Measurements from ENCODE around the gene TMEM108.

Gene TMEM108

GRCh38 chr3:133083395-133083794, 45.2 kb downstream of the TMEM108 start:
- H3K9me3 ChIP-seq (ENCODE audit: control insufficient read depth, low read length): peaks cover 7% of the 10 kb centered on the region
- no peaks in the 10 kb centered on the region for H3K36me3 ChIP-seq (ENCODE audit: control insufficient read depth, insufficient read depth, low read length, severe bottlenecking)
- H3K4me3 ChIP-seq (ENCODE audit: low read length): no peak overlapping the region
- DNase-seq (ENCODE audit: low read depth): no peak
- no peak overlapping the region for H3K9ac ChIP-seq (ENCODE audit: low read length)
- H3K4me1 ChIP-seq (ENCODE audit: control insufficient read depth, insufficient read depth, low read length): no peaks in the 10 kb centered on the region
- H3K27me3 ChIP-seq (replicated peaks; ENCODE audit: control insufficient read depth, insufficient read depth, low read length): peaks cover 13% of the 10 kb centered on the region

DNA sequence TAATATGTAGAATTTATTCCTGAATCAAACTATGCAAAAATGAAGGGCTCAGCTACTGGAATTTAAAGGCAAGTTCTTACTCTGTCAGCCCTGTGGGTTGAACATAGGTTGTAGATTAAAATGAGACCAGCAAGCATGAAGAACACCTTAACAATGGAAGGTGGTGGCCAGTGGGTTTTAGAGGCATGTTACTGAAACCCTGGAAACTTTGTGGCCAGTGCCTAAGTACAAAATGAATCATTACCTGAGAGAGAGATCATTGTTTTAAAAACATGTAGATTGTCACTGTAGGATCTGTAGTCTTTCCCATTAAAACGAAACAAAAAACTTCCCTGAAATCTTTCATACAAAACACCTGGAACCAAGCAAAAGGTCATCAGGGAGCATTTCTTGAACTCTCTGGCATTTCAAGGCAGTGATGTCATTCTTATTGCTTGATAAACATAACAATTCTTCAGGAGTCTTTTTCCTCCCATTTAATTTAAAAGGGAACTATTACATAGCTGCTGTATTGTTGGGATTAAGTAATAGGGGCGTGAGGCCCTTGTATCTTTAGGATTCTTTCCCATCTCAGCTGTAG, 51.8 kb downstream of the TMEM108 start:
- no peak for DNase-seq (ENCODE audit: low read depth)
- H3K36me3 ChIP-seq (ENCODE audit: control insufficient read depth, insufficient read depth, low read length, severe bottlenecking): no peaks in the 10 kb centered on the region
- no peak overlapping the region for H3K4me3 ChIP-seq (ENCODE audit: low read length)
- H3K4me1 ChIP-seq (ENCODE audit: control insufficient read depth, insufficient read depth, low read length): no peaks in the 10 kb centered on the region
- peaks cover 4% of the 10 kb centered on the region for H3K27me3 ChIP-seq (replicated peaks; ENCODE audit: control insufficient read depth, insufficient read depth, low read length)
- H3K9ac ChIP-seq (ENCODE audit: low read length): no peak overlapping the region
- H3K9me3 ChIP-seq (ENCODE audit: control insufficient read depth, low read length): no peaks in the 10 kb centered on the region

GRCh38 chr3:133092681-133093080, 54.5 kb downstream of the TMEM108 start:
- H3K9me3 ChIP-seq (ENCODE audit: control insufficient read depth, low read length): no peaks in the 10 kb centered on the region
- no peaks in the 10 kb centered on the region for H3K27me3 ChIP-seq (replicated peaks; ENCODE audit: control insufficient read depth, insufficient read depth, low read length)
- no peak overlapping the region for H3K4me3 ChIP-seq (ENCODE audit: low read length)
- no peak overlapping the region for H3K9ac ChIP-seq (ENCODE audit: low read length)
- H3K36me3 ChIP-seq (ENCODE audit: control insufficient read depth, insufficient read depth, low read length, severe bottlenecking): no peaks in the 10 kb centered on the region
- H3K4me1 ChIP-seq (ENCODE audit: control insufficient read depth, insufficient read depth, low read length): no peaks in the 10 kb centered on the region
- DNase-seq (ENCODE audit: low read depth): no peak

- Histone ChIP-seq H3K9ac (ENCODE audit: low read length) (no peak overlapping the region), H3K4me1 (ENCODE audit: control insufficient read depth, insufficient read depth, low read length) (no peaks in the 10 kb centered on the region), H3K4me3 (ENCODE audit: low read length) (no peak overlapping the region), H3K27me3 (replicated peaks; ENCODE audit: control insufficient read depth, insufficient read depth, low read length) (no peaks in the 10 kb centered on the region), H3K36me3 (ENCODE audit: control insufficient read depth, insufficient read depth, low read length, severe bottlenecking) (no peaks in the 10 kb centered on the region), H3K9me3 (ENCODE audit: control insufficient read depth, low read length) (no peaks in the 10 kb centered on the region)
- no peak for DNase-seq (ENCODE audit: low read depth)
Observed at GRCh38 chr3:133093366-133093765, 55.2 kb downstream of the TMEM108 start.

- Histone ChIP-seq H3K4me3 (ENCODE audit: low read length) (no peak overlapping the region), H3K36me3 (ENCODE audit: control insufficient read depth, insufficient read depth, low read length, severe bottlenecking) (no peaks in the 10 kb centered on the region), H3K4me1 (ENCODE audit: control insufficient read depth, insufficient read depth, low read length) (no peaks in the 10 kb centered on the region), H3K9me3 (ENCODE audit: control insufficient read depth, low read length) (no peaks in the 10 kb centered on the region), H3K9ac (ENCODE audit: low read length) (no peak overlapping the region), H3K27me3 (replicated peaks; ENCODE audit: control insufficient read depth, insufficient read depth, low read length) (no peaks in the 10 kb centered on the region)
- DNase-seq (ENCODE audit: low read depth): no peak
Observed at GRCh38 chr3:133096900-133097613, 58.9 kb downstream of the TMEM108 start.

GRCh38 chr3:133103706-133104105, 65.5 kb downstream of the TMEM108 start:
- Histone ChIP-seq H3K4me1 (ENCODE audit: control insufficient read depth, insufficient read depth, low read length) (no peaks in the 10 kb centered on the region), H3K4me3 (ENCODE audit: low read length) (no peak overlapping the region), H3K9ac (ENCODE audit: low read length) (no peak overlapping the region), H3K36me3 (ENCODE audit: control insufficient read depth, insufficient read depth, low read length, severe bottlenecking) (no peaks in the 10 kb centered on the region), H3K27me3 (replicated peaks; ENCODE audit: control insufficient read depth, insufficient read depth, low read length) (no peaks in the 10 kb centered on the region), H3K9me3 (ENCODE audit: control insufficient read depth, low read length) (no peaks in the 10 kb centered on the region)
- DNase-seq (ENCODE audit: low read depth): no peak

DNA sequence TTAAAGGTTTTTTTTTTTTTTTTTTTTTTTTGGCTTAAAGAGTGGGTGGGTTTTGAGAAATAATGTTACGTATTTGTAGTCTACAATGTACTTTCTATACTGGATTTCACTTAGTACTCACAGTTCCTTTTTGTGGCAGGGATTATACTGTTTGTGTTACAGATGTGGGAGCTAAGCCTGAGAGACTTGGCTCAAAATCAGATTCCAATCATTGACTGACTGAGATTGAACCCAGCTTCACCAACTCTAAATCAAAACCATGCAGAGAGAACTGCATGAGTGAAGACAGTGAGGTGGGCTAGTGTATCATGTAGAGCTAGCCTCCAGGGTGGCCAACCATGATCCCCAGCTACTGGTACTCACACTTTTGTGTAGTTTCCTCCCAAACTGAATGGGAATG, 68.0 kb downstream of the TMEM108 start:
- no peak overlapping the region for H3K9ac ChIP-seq (ENCODE audit: low read length)
- H3K9me3 ChIP-seq (ENCODE audit: control insufficient read depth, low read length): no peaks in the 10 kb centered on the region
- no peak for DNase-seq (ENCODE audit: low read depth)
- H3K27me3 ChIP-seq (replicated peaks; ENCODE audit: control insufficient read depth, insufficient read depth, low read length): no peaks in the 10 kb centered on the region
- no peaks in the 10 kb centered on the region for H3K4me1 ChIP-seq (ENCODE audit: control insufficient read depth, insufficient read depth, low read length)
- H3K4me3 ChIP-seq (ENCODE audit: low read length): no peak overlapping the region
- H3K36me3 ChIP-seq (ENCODE audit: control insufficient read depth, insufficient read depth, low read length, severe bottlenecking): no peaks in the 10 kb centered on the region

DNA sequence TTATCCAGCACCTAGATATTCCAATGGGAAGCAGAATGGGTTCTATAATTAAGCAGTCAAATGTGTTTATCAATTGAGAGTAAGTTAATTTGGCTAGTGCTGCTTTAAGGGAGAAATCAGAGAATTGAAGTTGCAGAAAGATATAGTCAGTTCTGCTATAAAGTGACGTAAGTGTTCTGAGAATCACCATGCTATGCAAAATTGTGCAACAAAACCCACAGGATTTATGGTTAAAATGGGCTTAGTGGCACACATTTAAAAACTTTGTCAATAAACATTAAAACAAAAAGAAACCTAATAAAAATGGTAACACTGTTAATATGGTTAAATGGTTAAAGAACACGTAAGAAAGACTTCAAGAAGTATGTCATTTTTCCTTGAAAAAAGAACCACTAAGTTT, 74.5 kb downstream of the TMEM108 start:
- no peaks in the 10 kb centered on the region for H3K36me3 ChIP-seq (ENCODE audit: control insufficient read depth, insufficient read depth, low read length, severe bottlenecking)
- no peaks in the 10 kb centered on the region for H3K4me1 ChIP-seq (ENCODE audit: control insufficient read depth, insufficient read depth, low read length)
- no peaks in the 10 kb centered on the region for H3K9me3 ChIP-seq (ENCODE audit: control insufficient read depth, low read length)
- no peak overlapping the region for H3K9ac ChIP-seq (ENCODE audit: low read length)
- DNase-seq (ENCODE audit: low read depth): peak; percentile 15
- H3K4me3 ChIP-seq (ENCODE audit: low read length): no peak overlapping the region
- H3K27me3 ChIP-seq (replicated peaks; ENCODE audit: control insufficient read depth, insufficient read depth, low read length): no peaks in the 10 kb centered on the region

GRCh38 chr3:133113526-133113925, 75.3 kb downstream of the TMEM108 start:
- no peaks in the 10 kb centered on the region for H3K36me3 ChIP-seq (ENCODE audit: control insufficient read depth, insufficient read depth, low read length, severe bottlenecking)
- no peak overlapping the region for H3K4me3 ChIP-seq (ENCODE audit: low read length)
- no peak for DNase-seq (ENCODE audit: low read depth)
- no peaks in the 10 kb centered on the region for H3K9me3 ChIP-seq (ENCODE audit: control insufficient read depth, low read length)
- no peak overlapping the region for H3K9ac ChIP-seq (ENCODE audit: low read length)
- H3K4me1 ChIP-seq (ENCODE audit: control insufficient read depth, insufficient read depth, low read length): no peaks in the 10 kb centered on the region
- H3K27me3 ChIP-seq (replicated peaks; ENCODE audit: control insufficient read depth, insufficient read depth, low read length): no peaks in the 10 kb centered on the region

DNA sequence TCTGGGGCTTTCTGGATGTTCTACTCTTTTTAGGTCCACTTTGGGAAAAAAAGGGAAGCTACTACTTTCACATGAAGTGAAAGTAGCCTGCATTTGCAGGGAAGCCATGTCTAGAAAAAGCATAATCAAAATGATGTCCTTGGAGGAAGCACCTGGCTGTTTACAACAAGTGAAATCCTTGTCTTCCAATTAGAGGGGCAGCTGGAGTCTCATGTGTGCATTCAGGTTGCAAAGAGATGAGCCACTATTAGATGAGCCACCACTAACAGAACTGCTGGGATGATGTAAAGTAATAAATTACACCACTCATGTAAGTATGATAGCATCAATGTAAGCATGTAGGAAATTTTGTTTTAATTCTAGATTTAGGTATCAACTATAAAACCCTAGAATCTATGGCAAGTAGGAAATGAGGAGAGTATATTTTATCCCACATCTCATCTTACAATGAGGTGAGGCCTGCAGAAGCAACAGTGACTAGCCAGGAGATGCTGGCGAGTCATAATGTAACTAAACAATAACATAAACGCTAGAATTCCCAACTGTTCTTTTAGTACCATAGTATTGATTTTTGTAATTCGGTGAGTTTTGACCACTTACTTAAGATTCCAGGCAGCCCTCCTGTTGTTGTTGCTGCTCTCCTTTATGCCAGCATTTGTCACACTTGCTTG, 75.9 kb downstream of the TMEM108 start:
- Histone ChIP-seq H3K9ac (ENCODE audit: low read length) (no peak overlapping the region), H3K27me3 (replicated peaks; ENCODE audit: control insufficient read depth, insufficient read depth, low read length) (no peaks in the 10 kb centered on the region), H3K4me3 (ENCODE audit: low read length) (no peak overlapping the region), H3K36me3 (ENCODE audit: control insufficient read depth, insufficient read depth, low read length, severe bottlenecking) (no peaks in the 10 kb centered on the region), H3K4me1 (ENCODE audit: control insufficient read depth, insufficient read depth, low read length) (no peaks in the 10 kb centered on the region), H3K9me3 (ENCODE audit: control insufficient read depth, low read length) (no peaks in the 10 kb centered on the region)
- DNase-seq (ENCODE audit: low read depth): no peak

GRCh38 chr3:133115176-133115575, 77.0 kb downstream of the TMEM108 start:
- DNase-seq (ENCODE audit: low read depth): no peak
- no peaks in the 10 kb centered on the region for H3K36me3 ChIP-seq (ENCODE audit: control insufficient read depth, insufficient read depth, low read length, severe bottlenecking)
- no peaks in the 10 kb centered on the region for H3K9me3 ChIP-seq (ENCODE audit: control insufficient read depth, low read length)
- peaks cover 2% of the 10 kb centered on the region for H3K27me3 ChIP-seq (replicated peaks; ENCODE audit: control insufficient read depth, insufficient read depth, low read length)
- no peaks in the 10 kb centered on the region for H3K4me1 ChIP-seq (ENCODE audit: control insufficient read depth, insufficient read depth, low read length)
- H3K9ac ChIP-seq (ENCODE audit: low read length): no peak overlapping the region
- no peak overlapping the region for H3K4me3 ChIP-seq (ENCODE audit: low read length)

All from adipocyte (in vitro differentiated cells).